NCI-H69 (cell line): Measurements from ENCODE around the gene TNFRSF14.
"Not testable (repeated sequence)": the region's sequence is repeated elsewhere in the genome, so short reads cannot be mapped to it uniquely, and the experiment has no call there.

ENCODE experiments used
- DNase-seq: peaks from one replicate; lab custom pipeline; 2025; lab: John Stamatoyannopoulos, UW

The TNFRSF14 gene

DNA sequence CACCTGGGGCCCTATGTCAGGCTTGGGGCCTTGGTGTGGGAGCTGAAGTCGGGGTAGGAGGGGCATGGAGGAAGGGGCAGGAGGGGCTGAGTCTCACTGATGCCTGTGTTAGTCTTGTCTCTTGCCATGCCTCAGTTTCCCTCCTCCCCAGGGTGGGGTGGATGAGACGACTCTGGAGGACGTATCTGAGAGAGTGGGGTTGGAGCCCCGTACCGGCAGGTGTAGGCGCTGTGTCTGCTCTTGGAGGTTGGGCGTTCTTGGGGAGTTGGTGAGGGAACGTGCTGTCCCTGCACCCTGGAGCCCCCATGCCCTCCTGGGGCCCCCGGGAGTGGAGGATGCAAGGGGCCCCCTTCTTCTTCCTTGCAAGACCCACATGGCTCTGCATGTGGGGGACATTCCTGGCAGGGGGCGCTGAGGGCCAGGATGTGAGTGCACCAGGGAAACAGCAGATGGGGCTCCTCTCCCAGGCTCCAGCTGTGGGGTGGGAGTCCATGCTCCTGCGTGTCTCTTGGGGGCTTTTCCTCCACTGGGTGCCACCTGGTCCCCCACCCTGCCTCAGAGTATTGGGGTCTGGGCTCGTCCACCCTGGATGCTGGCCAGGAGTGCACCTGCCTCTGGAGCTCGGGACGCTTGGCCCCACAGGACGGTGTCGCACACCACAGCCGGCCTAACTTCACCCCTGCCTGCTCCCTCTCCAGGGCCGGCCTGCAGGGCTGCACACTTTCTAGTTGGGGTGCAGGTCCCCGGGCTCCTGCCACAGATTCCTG is 1.4 kb upstream of the TNFRSF14 start:
- DNase-seq: peak; percentile 40

- DNase-seq: peak; percentile 73
Observed at GRCh38 chr1:2555634-2556276, 416 bp upstream of the TNFRSF14 start.

GRCh38 chr1:2556678-2557481 is 709 bp downstream of the TNFRSF14 start:
- DNase-seq: no peak

- no peak for DNase-seq
Observed at GRCh38 chr1:2557482-2558400, 1.6 kb downstream of the TNFRSF14 start.

- no peak for DNase-seq
Observed at GRCh38 chr1:2558420-2558819, 2.2 kb downstream of the TNFRSF14 start.

- DNase-seq: no peak
Observed at GRCh38 chr1:2558861-2559260, 2.7 kb downstream of the TNFRSF14 start.

DNA sequence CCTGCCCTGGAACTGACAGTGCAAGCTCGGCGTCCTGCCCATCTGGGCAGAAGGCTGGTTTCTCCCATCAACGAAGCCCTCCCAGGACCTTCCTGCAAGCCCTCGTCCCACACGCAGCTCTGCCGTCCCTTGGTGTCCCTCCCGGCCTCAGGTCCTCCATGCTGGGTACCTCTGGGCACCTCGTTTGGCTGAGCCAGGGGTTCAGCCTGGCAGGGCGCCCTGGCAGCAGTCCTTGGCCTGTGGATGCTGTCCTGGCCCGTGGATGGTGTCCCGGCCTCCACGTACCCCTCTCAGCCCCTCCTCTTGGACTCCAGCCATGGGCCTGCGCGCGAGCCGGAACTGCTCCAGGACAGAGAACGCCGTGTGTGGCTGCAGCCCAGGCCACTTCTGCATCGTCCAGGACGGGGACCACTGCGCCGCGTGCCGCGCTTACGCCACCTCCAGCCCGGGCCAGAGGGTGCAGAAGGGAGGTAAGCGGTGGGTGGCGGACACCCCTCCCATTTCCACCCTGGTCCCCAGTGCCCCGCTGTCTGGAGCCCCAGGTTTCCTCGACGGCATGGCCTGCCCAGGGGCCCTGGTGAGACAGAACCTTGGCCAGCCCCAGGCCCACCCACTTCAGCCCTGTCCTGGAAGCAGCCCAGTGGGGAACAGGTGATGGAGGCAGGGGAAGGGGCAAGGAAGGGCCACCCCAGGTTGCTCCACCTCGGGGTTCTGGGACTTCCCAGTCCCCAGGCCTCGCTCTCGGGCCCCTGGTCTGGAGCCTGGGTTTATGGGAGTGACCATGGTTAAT is 3.5 kb downstream of the TNFRSF14 start:
- no peak for DNase-seq

GRCh38 chr1:2560299-2561073 is 4.3 kb downstream of the TNFRSF14 start:
- no peak for DNase-seq

GRCh38 chr1:2561446-2561845 is 5.3 kb downstream of the TNFRSF14 start:
- peak; percentile 18 for DNase-seq

- no peak for DNase-seq
Observed at GRCh38 chr1:2561898-2562895, 6.0 kb downstream of the TNFRSF14 start.

DNA sequence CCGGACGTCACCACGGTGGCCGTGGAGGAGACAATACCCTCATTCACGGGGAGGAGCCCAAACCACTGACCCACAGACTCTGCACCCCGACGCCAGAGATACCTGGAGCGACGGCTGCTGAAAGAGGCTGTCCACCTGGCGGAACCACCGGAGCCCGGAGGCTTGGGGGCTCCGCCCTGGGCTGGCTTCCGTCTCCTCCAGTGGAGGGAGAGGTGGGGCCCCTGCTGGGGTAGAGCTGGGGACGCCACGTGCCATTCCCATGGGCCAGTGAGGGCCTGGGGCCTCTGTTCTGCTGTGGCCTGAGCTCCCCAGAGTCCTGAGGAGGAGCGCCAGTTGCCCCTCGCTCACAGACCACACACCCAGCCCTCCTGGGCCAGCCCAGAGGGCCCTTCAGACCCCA is 7.0 kb downstream of the TNFRSF14 start:
- DNase-seq: no peak

DNA sequence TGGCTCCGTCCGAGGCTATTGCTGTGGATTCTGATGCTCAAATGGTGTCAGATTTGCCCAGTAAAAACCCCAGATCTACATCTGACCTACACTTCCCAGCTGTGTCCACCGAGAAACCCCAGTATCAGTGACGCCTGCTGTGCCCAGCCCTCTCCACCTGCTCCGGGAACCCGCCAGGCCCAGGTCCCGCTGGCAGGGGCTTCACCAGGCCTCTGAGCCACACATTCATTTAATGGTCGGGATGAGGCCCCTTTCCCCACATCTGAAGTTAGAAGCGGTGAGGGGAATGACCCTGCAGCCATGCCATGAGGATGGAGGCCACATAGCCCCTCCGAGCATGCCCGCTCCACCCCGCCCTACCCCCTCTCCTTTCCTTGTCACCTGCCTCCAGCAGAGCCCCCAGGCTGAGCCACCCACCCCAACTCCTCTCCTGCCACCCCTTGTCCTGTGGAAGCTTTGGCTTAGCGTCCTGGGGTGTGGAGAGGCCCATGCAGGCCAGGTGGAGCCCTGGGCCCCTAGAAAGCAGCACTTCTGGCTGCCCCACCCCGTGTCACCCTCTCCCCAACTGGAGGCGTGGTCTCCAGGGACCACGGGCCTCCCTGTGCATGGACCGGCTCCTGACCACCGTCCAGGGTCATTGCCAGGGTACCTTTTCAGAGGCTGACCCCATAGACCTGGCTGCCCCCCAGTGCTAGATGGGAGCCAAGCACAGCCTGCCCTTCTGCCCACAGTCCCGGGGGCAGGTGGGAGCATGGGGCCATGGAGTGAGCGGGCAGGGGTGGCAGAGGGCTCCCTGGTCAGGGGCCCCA is 8.0 kb downstream of the TNFRSF14 start:
- DNase-seq: no peak

DNA sequence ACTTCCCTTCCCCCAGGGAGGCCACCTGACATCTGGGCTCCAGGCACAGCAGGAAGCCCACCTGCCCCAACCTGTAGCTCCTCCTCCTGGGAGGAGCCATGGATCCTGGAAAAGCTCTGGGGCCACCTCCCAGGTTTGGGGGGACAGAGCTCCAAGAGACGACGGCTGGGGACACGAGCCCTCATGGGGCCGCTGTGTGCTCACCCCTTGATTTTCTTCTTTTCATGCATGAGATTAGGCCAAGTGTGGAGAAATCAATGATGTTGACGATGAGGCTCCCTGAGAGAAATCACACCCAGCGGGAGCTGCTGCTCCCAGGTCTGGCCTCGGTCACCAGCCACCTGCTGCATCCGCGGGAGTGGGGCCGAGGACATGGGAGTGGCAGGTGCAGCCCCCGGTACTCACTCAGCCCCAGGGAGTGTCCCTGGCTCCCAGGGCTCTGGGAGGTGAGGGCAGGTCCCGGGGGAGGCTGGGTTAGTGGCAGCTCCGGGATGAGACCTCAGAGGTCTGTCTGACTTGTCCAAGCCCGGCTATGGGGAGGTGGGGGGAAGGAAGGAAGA is 8.7 kb downstream of the TNFRSF14 start:
- DNase-seq: peak; percentile 25

DNA sequence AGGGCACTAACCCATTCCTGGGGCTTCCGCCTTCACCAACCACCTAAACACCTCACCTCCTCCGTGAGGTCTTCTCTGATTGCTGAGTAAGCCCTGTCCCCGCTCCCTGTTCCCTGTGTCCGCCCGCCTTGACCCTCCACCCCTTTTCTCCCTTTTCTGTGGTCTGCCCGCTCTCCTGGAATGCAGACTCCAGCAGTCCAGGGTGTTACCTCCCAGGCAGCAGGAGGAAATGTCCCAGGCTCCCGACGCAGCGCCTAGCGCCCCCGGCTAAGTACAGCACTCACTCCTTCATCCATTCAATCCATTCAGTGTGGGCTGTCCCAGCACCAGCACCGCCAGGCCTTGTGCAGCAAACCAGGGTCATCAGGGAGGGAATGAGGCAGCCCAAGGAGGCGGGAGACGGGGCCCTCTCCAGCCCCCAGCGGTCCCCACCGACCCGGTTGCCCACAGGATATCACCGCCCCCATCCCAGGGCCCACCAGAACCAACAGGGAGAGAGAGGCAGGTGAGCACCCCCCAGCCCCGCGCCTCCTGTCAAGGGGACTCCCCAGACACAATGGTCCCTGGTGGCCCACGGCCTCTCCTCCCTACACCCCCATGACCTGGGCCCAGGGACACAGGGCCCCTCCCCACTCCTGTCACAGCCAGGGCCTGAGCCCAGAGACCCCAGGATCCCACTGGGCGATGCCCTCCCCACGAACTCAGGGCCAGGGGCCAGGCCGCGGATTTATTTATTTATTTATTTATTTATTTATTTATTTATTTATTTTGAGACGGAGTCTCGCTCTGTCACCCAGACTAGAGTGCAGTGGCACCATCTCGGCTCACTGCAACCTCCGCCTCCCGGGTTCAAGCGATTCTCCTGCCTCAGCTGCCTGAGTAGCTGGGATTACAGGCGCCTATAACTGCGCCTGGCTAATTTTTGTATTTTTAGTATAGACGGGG is 10.2 kb downstream of the TNFRSF14 start:
- no peak for DNase-seq

- DNase-seq: no peak
Observed at GRCh38 chr1:2567083-2567679, 11.0 kb downstream of the TNFRSF14 start.

DNA sequence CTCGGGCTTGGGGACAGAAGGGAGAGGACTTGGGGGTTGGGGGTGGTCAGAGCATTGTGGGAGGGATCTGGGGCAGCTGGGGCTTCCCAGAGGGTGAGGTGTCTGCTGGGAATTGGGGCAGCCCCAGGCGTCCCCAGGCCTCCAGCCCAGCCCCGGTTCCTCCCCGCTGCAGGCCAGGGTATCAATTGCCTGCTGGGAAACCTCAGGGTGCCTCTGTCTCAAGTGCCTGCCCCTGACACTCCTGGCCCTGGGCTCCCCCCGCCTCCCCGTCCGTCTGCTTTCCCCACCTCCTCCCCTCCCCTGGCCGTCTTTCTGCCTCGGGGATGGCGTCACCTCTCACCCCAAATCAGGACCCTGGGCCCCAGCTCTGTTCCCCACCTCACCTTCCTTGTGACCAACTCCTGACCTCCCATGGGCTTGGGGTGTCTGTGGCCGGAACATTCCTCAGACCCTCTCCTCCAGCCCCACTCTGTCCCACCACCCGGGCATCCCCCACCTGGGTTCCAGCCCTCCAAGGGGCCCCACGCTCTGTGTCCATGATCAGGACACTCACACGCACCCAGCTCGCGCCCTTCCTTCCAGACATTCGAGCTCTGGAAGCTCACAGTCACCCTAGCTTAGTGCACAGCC is 12.1 kb downstream of the TNFRSF14 start:
- DNase-seq: not testable (repeated sequence)
